ENCODE measurements around the gene FAM3C.

Gene FAM3C

DNA sequence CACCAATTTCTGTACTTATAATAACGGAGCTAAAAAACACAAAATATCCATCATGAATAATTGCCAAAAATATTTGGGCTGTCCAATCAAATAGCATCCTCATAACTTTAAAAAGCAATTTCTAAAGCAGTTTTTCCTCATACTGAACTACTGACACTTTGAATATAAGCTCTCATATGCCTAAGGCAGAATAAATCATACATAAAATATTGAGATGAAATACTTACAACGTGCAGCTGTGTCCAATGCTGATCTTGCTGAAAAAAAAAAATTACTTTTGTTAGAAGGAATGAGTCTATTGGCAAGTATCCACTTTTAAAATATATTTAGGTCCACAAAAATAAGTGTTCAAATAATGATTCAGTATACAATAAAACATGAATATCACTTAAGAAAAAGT is 24.2 kb downstream of the FAM3C start:
- Histone ChIP-seq H3K27ac (ENCODE audit: low read length) (no peak overlapping the region), H3K79me2 (ENCODE audit: insufficient read depth, low read length) (no peaks in the 10 kb centered on the region), H4K20me1 (ENCODE audit: insufficient read depth, low read length) (no peaks in the 10 kb centered on the region), H2AFZ (ENCODE audit: low read depth, low read length) (no peak overlapping the region), H3K9me3 (ENCODE audit: insufficient read depth, low read length, severe bottlenecking) (no peaks in the 10 kb centered on the region), H3K9ac (ENCODE audit: low read depth, low read length) (no peak overlapping the region), H3K4me1 (ENCODE audit: insufficient read depth, low read length) (no peaks in the 10 kb centered on the region; the same call in 1 of the 2 replicates), H3K27me3 (ENCODE audit: insufficient read depth, low read length, poor library complexity) (no peaks in the 10 kb centered on the region), H3K36me3 (ENCODE audit: insufficient read depth, low read length) (peaks cover 31% of the 10 kb centered on the region; the same call in 1 of the 2 replicates), H3K4me3 (ENCODE audit: low read depth in 1 of 2, low read length in 2 of 2) (no peak overlapping the region), H3K4me2 (ENCODE audit: insufficient read depth, low read length) (no peak overlapping the region)
- ATAC-seq (ENCODE audit: insufficient read depth, low read depth) (no peak), DNase-seq (no peak)
- TF ChIP-seq EZH2 (IDR thresholded peaks at IDR 0.05; ENCODE audit: borderline replicate concordance, low read depth, low read length, severe bottlenecking) (no peak), CTCF (IDR thresholded peaks at IDR 0.05; ENCODE audit: borderline replicate concordance, extremely low read depth, low read length, poor library complexity, severe bottlenecking) (no peak)

DNA sequence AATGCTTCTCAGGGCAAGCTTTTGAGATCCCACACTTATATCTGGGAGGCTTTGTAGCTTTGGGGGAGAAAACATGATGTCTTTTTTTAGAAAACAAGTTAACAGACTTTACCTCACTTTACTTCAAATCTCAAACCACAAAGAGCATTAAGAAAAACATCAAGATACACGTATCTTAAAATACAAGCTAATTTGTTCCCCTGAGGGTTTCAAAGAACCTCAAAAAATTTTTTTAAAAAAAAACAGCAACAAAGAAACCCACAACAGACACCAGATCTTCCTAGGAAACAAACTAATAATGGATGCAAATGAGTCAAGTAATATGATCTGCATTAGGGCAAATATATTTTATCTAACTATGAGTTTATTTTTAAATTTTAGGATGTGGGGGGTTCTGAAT is 24.7 kb downstream of the FAM3C start:
- no peak overlapping the region for H3K4me2 ChIP-seq (ENCODE audit: insufficient read depth, low read length)

DNA sequence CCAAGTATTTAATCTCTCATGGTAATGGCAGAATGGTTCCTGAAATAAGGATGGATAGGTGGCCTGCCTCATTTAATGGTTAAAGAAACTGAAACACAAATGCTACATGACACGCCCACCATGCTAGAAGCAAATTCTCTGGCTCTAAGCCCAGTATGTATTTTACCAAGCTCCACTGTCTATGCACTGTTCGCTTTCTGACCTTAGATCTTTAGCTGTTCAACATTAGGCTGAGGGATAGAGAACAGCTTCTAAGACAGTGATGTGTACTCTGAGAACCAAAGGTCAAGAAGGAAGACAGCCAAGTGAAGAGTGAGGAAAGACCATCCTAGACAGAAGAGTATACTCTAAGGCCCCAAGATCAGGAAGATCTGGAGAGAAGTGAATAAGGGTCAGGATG is 26.6 kb downstream of the FAM3C start:
- TF ChIP-seq EZH2 (IDR thresholded peaks at IDR 0.05; ENCODE audit: borderline replicate concordance, low read depth, low read length, severe bottlenecking) (no peak), CTCF (IDR thresholded peaks at IDR 0.05; ENCODE audit: borderline replicate concordance, extremely low read depth, low read length, poor library complexity, severe bottlenecking) (no peak)
- no peak overlapping the region for H3K9ac ChIP-seq (ENCODE audit: low read depth, low read length)
- H3K36me3 ChIP-seq (ENCODE audit: insufficient read depth, low read length), result peaks cover 33% of the 10 kb centered on the region; the same call in 1 of the 2 replicates
- no peak overlapping the region for H3K4me3 ChIP-seq (ENCODE audit: low read depth in 1 of 2, low read length in 2 of 2)
- DNase-seq, result no peak
- ATAC-seq (ENCODE audit: insufficient read depth, low read depth), result peak; percentile 37; the same call in 1 of the 3 replicates
- H3K9me3 ChIP-seq (ENCODE audit: insufficient read depth, low read length, severe bottlenecking), result no peaks in the 10 kb centered on the region
- H3K4me1 ChIP-seq (ENCODE audit: insufficient read depth, low read length), result no peaks in the 10 kb centered on the region; the same call in 1 of the 2 replicates
- H3K27ac ChIP-seq (ENCODE audit: low read length), result no peak overlapping the region
- H2AFZ ChIP-seq (ENCODE audit: low read depth, low read length), result no peak overlapping the region
- H4K20me1 ChIP-seq (ENCODE audit: insufficient read depth, low read length), result no peaks in the 10 kb centered on the region
- no peaks in the 10 kb centered on the region for H3K79me2 ChIP-seq (ENCODE audit: insufficient read depth, low read length)
- no peaks in the 10 kb centered on the region for H3K27me3 ChIP-seq (ENCODE audit: insufficient read depth, low read length, poor library complexity)
- H3K4me2 ChIP-seq (ENCODE audit: insufficient read depth, low read length), result no peak overlapping the region

More for the DNA sequence above, 24.7 kb downstream of the FAM3C start:
- Histone ChIP-seq H3K4me3 (ENCODE audit: low read depth in 1 of 2, low read length in 2 of 2) (no peak overlapping the region), H2AFZ (ENCODE audit: low read depth, low read length) (no peak overlapping the region), H3K4me1 (ENCODE audit: insufficient read depth, low read length) (no peaks in the 10 kb centered on the region; the same call in 1 of the 2 replicates), H3K79me2 (ENCODE audit: insufficient read depth, low read length) (no peaks in the 10 kb centered on the region), H3K27me3 (ENCODE audit: insufficient read depth, low read length, poor library complexity) (no peaks in the 10 kb centered on the region), H3K9me3 (ENCODE audit: insufficient read depth, low read length, severe bottlenecking) (no peaks in the 10 kb centered on the region), H4K20me1 (ENCODE audit: insufficient read depth, low read length) (no peaks in the 10 kb centered on the region), H3K36me3 (ENCODE audit: insufficient read depth, low read length) (peaks cover 32% of the 10 kb centered on the region; the same call in 1 of the 2 replicates), H3K9ac (ENCODE audit: low read depth, low read length) (no peak overlapping the region), H3K27ac (ENCODE audit: low read length) (no peak overlapping the region)
- no peak for ATAC-seq (ENCODE audit: insufficient read depth, low read depth)
- no peak for DNase-seq
- TF ChIP-seq CTCF (IDR thresholded peaks at IDR 0.05; ENCODE audit: borderline replicate concordance, extremely low read depth, low read length, poor library complexity, severe bottlenecking) (no peak), EZH2 (IDR thresholded peaks at IDR 0.05; ENCODE audit: borderline replicate concordance, low read depth, low read length, severe bottlenecking) (no peak)

Data from DND-41 (cell line).